Activated B cell treated with CpG ODN at 0.5 μM for 24 hours (primary cell): ENCODE results near the gene USH1C. TPM values are rescaled to one million over a fixed set of nuclear protein-coding genes. Genes with fewer than 3 reads are reported as not detected.

ENCODE experiments used
- ATAC-seq: fragments of 200-7000 bp; cut with Tn5 transposase; one replicate; pipeline ENCODE4 v1.10.0; 2021; ENCODE audit warnings: low read depth, mild to moderate bottlenecking, moderate library complexity
- CTCF ChIA-PET: fragments of 350-600 bp; sonication (Branson Sonifier 250); formaldehyde crosslinking; loops from one replicate; lab custom pipeline; 2021; ENCODE audit warnings: antibody characterized with exemption; lab: Charles Lee
- POLR2A ChIA-PET: fragments of 350-600 bp; sonication (Branson Sonifier 250); formaldehyde crosslinking; loops from one replicate; lab custom pipeline; 2021; ENCODE audit warnings: antibody characterized with exemption; lab: Charles Lee
- DNase-seq: peaks from one replicate; pipeline ENCODE4 v3.0.0; 2022
- H3K27ac Mint-ChIP-seq: one replicate; pipeline ENCODE4 v1.8.0; 2020; ENCODE audit warnings: mixed read lengths
- H3K27me3 Mint-ChIP-seq: one replicate; pipeline ENCODE4 v1.8.0; 2021; ENCODE audit warnings: mixed read lengths
- H3K36me3 Mint-ChIP-seq: one replicate; pipeline ENCODE4 v1.8.0; 2021; ENCODE audit warnings: low read depth, mixed read lengths
- H3K4me1 Mint-ChIP-seq: one replicate; pipeline ENCODE4 v1.8.0; 2021; ENCODE audit warnings: mixed read lengths
- H3K4me3 Mint-ChIP-seq: one replicate; pipeline ENCODE4 v1.8.0; 2020; ENCODE audit warnings: mild to moderate bottlenecking, mixed read lengths
- H3K9me3 Mint-ChIP-seq: one replicate; pipeline ENCODE4 v1.8.0; 2020; ENCODE audit warnings: mixed read lengths
- CTCF ChIP-seq: fragments of 200-600 bp; IDR thresholded peaks from one replicate; pipeline ENCODE4 v1.8.0; 2022; ENCODE audit warnings: antibody characterized with exemption, mild to moderate bottlenecking
- intact Hi-C: fragments of 100-400 bp; cut with micrococcal nuclease; formaldehyde crosslinking; loops from one replicate; pipeline ENCODE4 v1.15.1; 2024
- total RNA-seq: library from RNA; stranded (reverse); gene quantifications from 2 replicates; pipeline ENCODE4 v1.2.3, GENCODE V29; 2022

USH1C gene
- total RNA-seq, 1 donor from 2014 or later, result not detected

GRCh38 chr11:17542249-17542648 lies 2.0 kb downstream of the USH1C start:
- no peak for TF ChIP-seq CTCF

GRCh38 chr11:17541330-17541885 lies 2.8 kb downstream of the USH1C start:
- intact Hi-C loops, result no loop called here
- Mint-ChIP-seq H3K4me1 (no peaks in the 10 kb centered on the region), H3K27ac (no peak overlapping the region), H3K4me3 (no peak overlapping the region), H3K27me3 (peaks cover 30% of the 10 kb centered on the region), H3K9me3 (no peaks in the 10 kb centered on the region), H3K36me3 (no peaks in the 10 kb centered on the region)
- DNase-seq (no peak), ATAC-seq (no peak)
- ChIA-PET POLR2A (no interaction called here), CTCF (no interaction called here)
- no peak for TF ChIP-seq CTCF

More at GRCh38 chr11:17542249-17542648, 2.0 kb downstream of the USH1C start:
- ATAC-seq (no peak), DNase-seq (no peak)
- Mint-ChIP-seq H3K27ac (no peak overlapping the region), H3K36me3 (no peaks in the 10 kb centered on the region), H3K4me1 (no peaks in the 10 kb centered on the region), H3K4me3 (no peak overlapping the region), H3K27me3 (peaks cover 35% of the 10 kb centered on the region), H3K9me3 (no peaks in the 10 kb centered on the region)
- ChIA-PET CTCF (no interaction called here), POLR2A (no interaction called here)
- intact Hi-C loops, result no loop called here

- CTCF ChIA-PET, result no interaction called here
Measured at GRCh38 chr11:17540807-17541206, 3.4 kb downstream of the USH1C start.

GRCh38 chr11:17538731-17539130 lies 5.5 kb downstream of the USH1C start:
- POLR2A ChIA-PET, result no interaction called here
- Mint-ChIP-seq H3K9me3 (no peaks in the 10 kb centered on the region), H3K27ac (no peak overlapping the region), H3K4me1 (no peaks in the 10 kb centered on the region), H3K36me3 (no peaks in the 10 kb centered on the region), H3K27me3 (peaks cover 16% of the 10 kb centered on the region), H3K4me3 (no peak overlapping the region)
- no peak for TF ChIP-seq CTCF
- CTCF ChIA-PET, result no interaction called here
- intact Hi-C loops, result no loop called here
- ATAC-seq, result no peak
- no peak for DNase-seq

More at GRCh38 chr11:17540807-17541206, 3.4 kb downstream of the USH1C start:
- ATAC-seq (no peak), DNase-seq (no peak)
- intact Hi-C loops, result no loop called here
- Mint-ChIP-seq H3K4me1 (no peaks in the 10 kb centered on the region), H3K27me3 (peaks cover 26% of the 10 kb centered on the region), H3K9me3 (no peaks in the 10 kb centered on the region), H3K36me3 (no peaks in the 10 kb centered on the region), H3K27ac (no peak overlapping the region), H3K4me3 (no peak overlapping the region)
- no peak for TF ChIP-seq CTCF
- POLR2A ChIA-PET, result no interaction called here

GRCh38 chr11:17538054-17538453 lies 6.2 kb downstream of the USH1C start:
- intact Hi-C loops, result no loop called here
- ATAC-seq, result no peak
- H3K27me3 Mint-ChIP-seq, result peaks cover 13% of the 10 kb centered on the region
- ChIA-PET CTCF (no interaction called here), POLR2A (no interaction called here)
- H3K4me1 Mint-ChIP-seq, result no peaks in the 10 kb centered on the region
- H3K9me3 Mint-ChIP-seq, result no peaks in the 10 kb centered on the region
- no peak for TF ChIP-seq CTCF
- no peak overlapping the region for H3K27ac Mint-ChIP-seq
- H3K36me3 Mint-ChIP-seq, result no peaks in the 10 kb centered on the region
- no peak for DNase-seq
- H3K4me3 Mint-ChIP-seq, result no peak overlapping the region
